Ovary (tissue), 9 donors: Measurements from ENCODE around the gene SNTB2. TPM values are rescaled to one million over a fixed set of nuclear protein-coding genes. Genes with fewer than 3 reads are reported as not detected.

ENCODE experiments used
- DNase-seq, 5 donors: peaks; one replicate each; pipeline ENCODE4 v3.0.0-alpha.2; 2019 to 2020
- H3K27ac ChIP-seq, 2 donors: fragments of 200-600 bp; one replicate each; pipeline versions ENCODE4 v1.5.1 to v1.8.0; 2019 to 2022
- H3K27me3 ChIP-seq: fragments of 200-600 bp; one replicate; pipeline ENCODE4 v1.8.0; 2022
- H3K36me3 ChIP-seq: fragments of 200-600 bp; sonication (generic); one replicate; pipeline ENCODE4 v1.5.1; 2019
- H3K4me1 ChIP-seq: one replicate; pipeline ENCODE4 v1.8.1; 2013; ENCODE audit warnings: mild to moderate bottlenecking, moderate library complexity; ENCODE audit not compliant: insufficient read depth
- H3K4me3 ChIP-seq: fragments of 200-600 bp; sonication (generic); one replicate; pipeline ENCODE4 v1.5.1; 2017
- H3K9me3 ChIP-seq, 2 donors: fragments of 200-600 bp in 1 of 2; sonication (generic) in 1 of 2; one replicate each; pipeline versions ENCODE4 v1.5.1 to v1.8.1; 2013 to 2019; ENCODE audit warnings: mild to moderate bottlenecking in 1 of 2, moderate library complexity in 1 of 2
- CTCF ChIP-seq, 3 donors: fragments of 450-650 bp in 2 of 3; fragments of 200-600 bp in 1 of 3; IDR thresholded peaks; one replicate each; pipeline versions ENCODE4 v1.5.1 to v1.8.0; 2016 to 2022; ENCODE audit warnings: antibody characterized with exemption in 3 of 3, mild to moderate bottlenecking in 1 of 3
- EP300 ChIP-seq: sonication (generic); formaldehyde crosslinking; IDR thresholded peaks from one replicate; pipeline ENCODE4 v1.6.1; 2017; ENCODE audit warnings: antibody characterized with exemption
- POLR2A ChIP-seq: fragments of 450-650 bp; IDR thresholded peaks from one replicate; pipeline ENCODE4 v1.6.1; 2017; ENCODE audit warnings: antibody characterized with exemption, mild to moderate bottlenecking, moderate library complexity
- whole genome bisulfite sequencing, 3 donors: extraction: QIAGEN DNeasy Blood & Tissue Kit in 1 of 3; methylation state at CpG; one replicate each; pipeline versions ENCODE4 v1.1.5 to v1.1.7; 2013 to 2017; 5-methylcytosine and 5-hydroxymethylcytosine counted together
- intact Hi-C, 4 donors: fragments of 100-400 bp; cut with DNase I; formaldehyde crosslinking; loops; one replicate each; pipeline versions ENCODE4 v1.11.0 to v1.15.1; 2022 to 2023
- polyA plus RNA-seq, 2 donors: library from polyadenylated mRNA; stranded (reverse); fragments of 200-250 nt in 1 of 2; fragments of 350-450 nt in 1 of 2; fragmentation: Illumina TruSeq in 1 of 2; extraction: RNeasy Lipid Tissue Mini Kit (QIAGEN cat#74804) in 1 of 2; gene quantifications; one replicate each; pipeline ENCODE4 v1.2.3, GENCODE V29; 2013 to 2014
- total RNA-seq, 7 donors: library from RNA; depleted of rRNA in 2 of 7; stranded (reverse); fragments of >200 nt in 2 of 7; fragmentation: NEBNext Ultra II Directional in 3 of 7; extraction: Animal tissue kit (Norgen Biotek cat#: 25700) in 3 of 7; gene quantifications; one replicate each; pipeline versions ENCODE4 v1.1.0 to v1.2.4, GENCODE V29; 2016 to 2023
- donor health status: DM: no; HTN: no; CAD: no; lungs with moderate emphysema.
- donor health status: DM: no; HTN: no; CAD: no.
- donor health status: Bipolar disorder and iron deficiency.
- donor health status: DM: yes; HTN: yes; CAD: no.
- donor health status: DM: no; HTN: no; CAD: no.
- donor health status: DM: yes; HTN: yes; CAD: no.

SNTB2 gene
- total and polyA plus RNA-seq, 9 donors, result 9.4 to 51.8 (median 36.9) TPM

GRCh38 chr16:69157196-69157595 is 29.8 kb upstream of the SNTB2 start:
- TF ChIP-seq CTCF (IDR thresholded peaks at IDR 0.05) (no peak), POLR2A (no peak), EP300 (no peak)
- 62 to 69% (median 67%) methylated on average over 3 of the region's 3 CpGs for WGBS, 3 donors
- no peak for DNase-seq
- Histone ChIP-seq H3K4me1 (no peaks in the 10 kb centered on the region), H3K4me3 (no peak overlapping the region), H3K36me3 (no peaks in the 10 kb centered on the region), H3K9me3 (no peaks in the 10 kb centered on the region), H3K27ac (no peak overlapping the region), H3K27me3 (no peaks in the 10 kb centered on the region)
- intact Hi-C loops, result no loop called here

- Histone ChIP-seq H3K27ac (no peak overlapping the region), H3K27me3 (no peaks in the 10 kb centered on the region), H3K9me3 (no peaks in the 10 kb centered on the region), H3K4me3 (no peak overlapping the region), H3K4me1 (no peaks in the 10 kb centered on the region), H3K36me3 (no peaks in the 10 kb centered on the region)
- intact Hi-C loops, result loop anchor here in 1 of 4 donors (5.0 kb wide), 1 partner anchor 132 kb away; no protein-coding TSS in a partner anchor
- 83 to 95% (median 85%) methylated on average over 1 of the region's 1 CpG for WGBS, 3 donors
- TF ChIP-seq POLR2A, result no peak
- TF ChIP-seq CTCF (IDR thresholded peaks at IDR 0.05), result no peak
- TF ChIP-seq EP300, result no peak
- DNase-seq, result no peak
Observed at GRCh38 chr16:69160192-69160591, 26.8 kb upstream of the SNTB2 start.

- TF ChIP-seq EP300 (no peak), POLR2A (no peak), CTCF (IDR thresholded peaks at IDR 0.05) (no peak)
- H3K4me3 ChIP-seq, result no peak overlapping the region
- 77 to 86% (median 83%) methylated on average over 6 of the region's 6 CpGs for WGBS, 3 donors
- H3K9me3 ChIP-seq, result no peaks in the 10 kb centered on the region
- peaks cover 3% of the 10 kb centered on the region for H3K4me1 ChIP-seq
- no peak for DNase-seq
- H3K27ac ChIP-seq, result no peak overlapping the region
- H3K27me3 ChIP-seq, result no peaks in the 10 kb centered on the region
- no peaks in the 10 kb centered on the region for H3K36me3 ChIP-seq
- intact Hi-C loops, result no loop called here
Observed at GRCh38 chr16:69165584-69165983, 21.4 kb upstream of the SNTB2 start.

GRCh38 chr16:69166221-69166833 is 20.6 kb upstream of the SNTB2 start:
- no peak for DNase-seq
- WGBS, 3 donors, result 49 to 55% (median 51%) methylated on average over 8 of the region's 8 CpGs
- Histone ChIP-seq H3K27me3 (no peaks in the 10 kb centered on the region), H3K36me3 (no peaks in the 10 kb centered on the region), H3K27ac (no peak overlapping the region), H3K4me1 (peaks cover 3% of the 10 kb centered on the region), H3K9me3 (no peaks in the 10 kb centered on the region), H3K4me3 (no peak overlapping the region)
- intact Hi-C loops, result no loop called here
- TF ChIP-seq CTCF (IDR thresholded peaks at IDR 0.05) (no peak), EP300 (no peak), POLR2A (no peak)
